Measurements from ENCODE around the gene C2orf72.
"Not testable (repeated sequence)": the region's sequence is repeated elsewhere in the genome, so short reads cannot be mapped to it uniquely, and the experiment has no call there.

C2orf72 gene

GRCh38 chr2:231017231-231017598 lies 20.1 kb upstream of the C2orf72 start:
- TF ChIP-seq, protein P1, sequence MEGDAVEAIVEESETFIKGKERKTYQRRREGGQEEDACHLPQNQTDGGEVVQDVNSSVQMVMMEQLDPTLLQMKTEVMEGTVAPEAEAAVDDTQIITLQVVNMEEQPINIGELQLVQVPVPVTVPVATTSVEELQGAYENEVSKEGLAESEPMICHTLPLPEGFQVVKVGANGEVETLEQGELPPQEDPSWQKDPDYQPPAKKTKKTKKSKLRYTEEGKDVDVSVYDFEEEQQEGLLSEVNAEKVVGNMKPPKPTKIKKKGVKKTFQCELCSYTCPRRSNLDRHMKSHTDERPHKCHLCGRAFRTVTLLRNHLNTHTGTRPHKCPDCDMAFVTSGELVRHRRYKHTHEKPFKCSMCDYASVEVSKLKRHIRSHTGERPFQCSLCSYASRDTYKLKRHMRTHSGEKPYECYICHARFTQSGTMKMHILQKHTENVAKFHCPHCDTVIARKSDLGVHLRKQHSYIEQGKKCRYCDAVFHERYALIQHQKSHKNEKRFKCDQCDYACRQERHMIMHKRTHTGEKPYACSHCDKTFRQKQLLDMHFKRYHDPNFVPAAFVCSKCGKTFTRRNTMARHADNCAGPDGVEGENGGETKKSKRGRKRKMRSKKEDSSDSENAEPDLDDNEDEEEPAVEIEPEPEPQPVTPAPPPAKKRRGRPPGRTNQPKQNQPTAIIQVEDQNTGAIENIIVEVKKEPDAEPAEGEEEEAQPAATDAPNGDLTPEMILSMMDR (IDR thresholded peaks at IDR 0.05; ENCODE audit: borderline replicate concordance, control extremely low read depth, extremely low read depth, insufficient read depth, missing control alignments), result no peak
- no peak for DNase-seq (ENCODE audit: low spot score)
- in situ Hi-C loops (cut with MboI; ENCODE audit: low sequenced_read_pairs, unreplicated experiment), result no loop called here

GRCh38 chr2:231018184-231018583 lies 19.1 kb upstream of the C2orf72 start:
- in situ Hi-C loops (cut with MboI; ENCODE audit: low sequenced_read_pairs, unreplicated experiment), result no loop called here
- TF ChIP-seq, protein P1 (IDR thresholded peaks at IDR 0.05; ENCODE audit: borderline replicate concordance, control extremely low read depth, extremely low read depth, insufficient read depth, missing control alignments), result no peak
- no peak for DNase-seq (ENCODE audit: low spot score)

- in situ Hi-C loops (cut with MboI; ENCODE audit: low sequenced_read_pairs, unreplicated experiment); DNase-seq (ENCODE audit: low spot score): not testable (repeated sequence)
These were observed 12.3 kb upstream of the C2orf72 start for GRCh38 chr2:231025059-231025458.

DNA sequence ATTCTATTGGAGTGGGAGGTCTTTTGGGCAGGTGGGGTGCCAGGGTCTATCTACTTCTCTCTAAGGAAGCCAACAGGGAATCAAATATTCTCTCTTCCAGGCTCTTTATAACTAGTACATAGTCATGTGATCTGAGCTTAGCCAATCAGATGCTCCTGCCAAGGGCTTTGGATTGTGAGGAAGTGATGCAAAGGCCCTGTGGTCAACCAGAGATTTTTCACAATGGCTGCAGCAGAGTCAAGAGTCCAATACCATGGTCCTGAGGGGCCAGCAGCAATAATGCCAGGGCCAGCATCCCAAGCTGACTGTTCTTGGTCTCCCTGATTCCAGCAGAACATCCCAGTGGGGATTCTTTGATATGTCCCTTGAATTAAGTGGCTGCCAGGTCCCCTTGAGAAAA lies 8.4 kb upstream of the C2orf72 start:
- no peak for DNase-seq (ENCODE audit: low spot score)
- in situ Hi-C loops (cut with MboI; ENCODE audit: low sequenced_read_pairs, unreplicated experiment), result no loop called here
- TF ChIP-seq, protein P1 (IDR thresholded peaks at IDR 0.05; ENCODE audit: borderline replicate concordance, control extremely low read depth, extremely low read depth, insufficient read depth, missing control alignments), result no peak

DNA sequence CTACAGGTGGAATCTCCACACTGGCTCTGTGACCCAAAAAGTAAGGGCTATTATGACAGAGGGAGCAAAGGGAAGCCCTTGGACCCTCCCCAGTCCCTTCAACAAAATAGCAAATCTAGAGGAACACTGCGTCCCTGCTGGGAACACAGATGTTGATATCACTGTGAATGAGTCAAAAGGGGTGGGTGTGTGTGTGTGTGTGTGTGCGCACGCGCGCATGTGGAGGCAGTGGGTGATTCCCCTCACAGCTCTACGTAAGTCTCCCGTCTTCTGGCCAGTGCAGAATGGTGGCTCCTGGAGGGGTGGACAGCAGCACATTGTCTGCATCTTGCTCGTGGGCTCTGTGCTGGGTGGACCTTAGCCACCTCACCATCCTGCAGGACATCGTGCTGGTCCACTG lies 7.8 kb upstream of the C2orf72 start:
- TF ChIP-seq, protein P1 (IDR thresholded peaks at IDR 0.05; ENCODE audit: borderline replicate concordance, control extremely low read depth, extremely low read depth, insufficient read depth, missing control alignments), result no peak
- no peak for DNase-seq (ENCODE audit: low spot score)
- in situ Hi-C loops (cut with MboI; ENCODE audit: low sequenced_read_pairs, unreplicated experiment), result no loop called here

DNA sequence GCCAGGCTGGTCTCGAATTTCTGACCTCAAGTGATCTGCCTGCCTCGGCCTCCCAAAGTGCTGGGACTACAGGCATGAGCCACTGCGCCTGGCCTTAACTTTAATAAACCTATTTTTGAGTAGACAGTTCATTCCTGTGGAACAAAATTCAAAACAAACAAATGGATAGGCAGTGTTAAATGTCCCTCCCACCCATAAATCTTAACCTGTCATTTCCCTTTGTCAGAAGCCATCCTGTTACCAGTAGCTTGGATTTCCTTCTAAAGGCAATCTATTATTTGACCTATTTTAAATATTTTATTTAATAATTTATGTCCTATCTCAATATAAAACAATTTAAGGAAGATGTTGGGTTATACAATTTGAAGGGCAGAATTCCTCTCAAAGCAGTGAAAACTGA lies 6.6 kb upstream of the C2orf72 start:
- TF ChIP-seq, protein P1 (IDR thresholded peaks at IDR 0.05; ENCODE audit: borderline replicate concordance, control extremely low read depth, extremely low read depth, insufficient read depth, missing control alignments), result no peak
- DNase-seq (ENCODE audit: low spot score), result no peak
- in situ Hi-C loops (cut with MboI; ENCODE audit: low sequenced_read_pairs, unreplicated experiment), result no loop called here

- in situ Hi-C loops (cut with MboI; ENCODE audit: low sequenced_read_pairs, unreplicated experiment), result no loop called here
- TF ChIP-seq, protein P1 (IDR thresholded peaks at IDR 0.05; ENCODE audit: borderline replicate concordance, control extremely low read depth, extremely low read depth, insufficient read depth, missing control alignments), result no peak
- no peak for DNase-seq (ENCODE audit: low spot score)
These were observed 4.7 kb upstream of the C2orf72 start for GRCh38 chr2:231032575-231033140.
